Measurements from ENCODE around the gene ADGRA3. TPM values are rescaled to one million over a fixed set of nuclear protein-coding genes. Genes with fewer than 3 reads are reported as not detected.

ADGRA3 gene
- total and polyA plus RNA-seq, 2 of the 13 experiments (the other 11 are each of a cell fraction or from before 2014, with no cell fraction given) = 32.2 to 40.8 TPM

DNA sequence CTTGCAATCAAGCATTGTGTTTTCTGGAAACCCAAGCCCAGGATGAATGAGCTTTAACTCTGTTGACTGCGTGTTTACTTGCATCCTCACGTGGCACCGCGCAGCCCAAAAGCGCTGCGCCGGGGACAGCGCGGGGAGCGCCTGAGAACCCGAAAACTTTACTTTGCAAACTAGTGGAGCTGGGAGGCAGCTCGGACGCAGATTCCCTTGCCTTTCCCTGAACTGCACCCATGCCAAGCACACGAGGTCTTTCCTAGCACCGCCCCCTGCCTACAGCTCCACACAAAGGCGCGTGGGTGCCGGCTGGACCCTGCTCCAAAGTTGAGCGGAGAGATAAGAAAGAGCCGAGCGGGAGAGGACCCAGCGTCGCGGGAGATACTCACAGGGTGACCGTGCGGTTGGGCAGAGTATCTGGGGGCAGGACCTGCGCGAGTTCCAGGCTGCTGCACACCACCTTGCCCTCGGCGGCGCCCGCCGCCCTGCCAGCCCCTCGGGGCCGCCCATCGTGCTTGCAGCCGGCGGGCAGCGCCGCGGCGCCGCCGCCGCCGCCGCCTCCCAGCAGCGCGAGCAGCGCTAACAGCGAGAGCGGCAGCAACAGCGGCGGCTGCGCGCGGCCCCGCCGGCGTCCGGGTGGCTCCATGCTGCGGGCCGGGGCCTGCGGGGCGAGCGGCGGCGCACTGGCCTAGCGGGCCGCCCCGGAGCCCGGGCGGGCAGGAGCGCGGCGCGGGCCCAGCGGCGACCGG lies 550 bp downstream of the ADGRA3 start (continued):
- TF ChIP-seq, protein P1, sequence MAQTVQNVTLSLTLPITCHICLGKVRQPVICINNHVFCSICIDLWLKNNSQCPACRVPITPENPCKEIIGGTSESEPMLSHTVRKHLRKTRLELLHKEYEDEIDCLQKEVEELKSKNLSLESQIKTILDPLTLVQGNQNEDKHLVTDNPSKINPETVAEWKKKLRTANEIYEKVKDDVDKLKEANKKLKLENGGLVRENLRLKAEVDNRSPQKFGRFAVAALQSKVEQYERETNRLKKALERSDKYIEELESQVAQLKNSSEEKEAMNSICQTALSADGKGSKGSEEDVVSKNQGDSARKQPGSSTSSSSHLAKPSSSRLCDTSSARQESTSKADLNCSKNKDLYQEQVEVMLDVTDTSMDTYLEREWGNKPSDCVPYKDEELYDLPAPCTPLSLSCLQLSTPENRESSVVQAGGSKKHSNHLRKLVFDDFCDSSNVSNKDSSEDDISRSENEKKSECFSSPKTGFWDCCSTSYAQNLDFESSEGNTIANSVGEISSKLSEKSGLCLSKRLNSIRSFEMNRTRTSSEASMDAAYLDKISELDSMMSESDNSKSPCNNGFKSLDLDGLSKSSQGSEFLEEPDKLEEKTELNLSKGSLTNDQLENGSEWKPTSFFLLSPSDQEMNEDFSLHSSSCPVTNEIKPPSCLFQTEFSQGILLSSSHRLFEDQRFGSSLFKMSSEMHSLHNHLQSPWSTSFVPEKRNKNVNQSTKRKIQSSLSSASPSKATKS (CRISPR knock-in tag; IDR thresholded peaks at IDR 0.05) = 0 out of 2 replicates have a peak, but pooled peaks have one; percentile 45
- TF ChIP-seq MEF2D (CRISPR knock-in tag; IDR thresholded peaks at IDR 0.05) (peak; percentile 30; the same call in 1 of the 2 replicates), KAT7 (CRISPR knock-in tag; IDR thresholded peaks at IDR 0.05; ENCODE audit: borderline replicate concordance) (0 out of 2 replicates have a peak, but pooled peaks have one; percentile 30), ZNF737 (CRISPR knock-in tag; IDR thresholded peaks at IDR 0.05; ENCODE audit: borderline replicate concordance) (peak; percentile 85; the same call in 1 of the 2 replicates), NAIF1 (CRISPR knock-in tag; IDR thresholded peaks at IDR 0.05; ENCODE audit: borderline replicate concordance) (peak; percentile 72; the same call in 1 of the 2 replicates)

DNA sequence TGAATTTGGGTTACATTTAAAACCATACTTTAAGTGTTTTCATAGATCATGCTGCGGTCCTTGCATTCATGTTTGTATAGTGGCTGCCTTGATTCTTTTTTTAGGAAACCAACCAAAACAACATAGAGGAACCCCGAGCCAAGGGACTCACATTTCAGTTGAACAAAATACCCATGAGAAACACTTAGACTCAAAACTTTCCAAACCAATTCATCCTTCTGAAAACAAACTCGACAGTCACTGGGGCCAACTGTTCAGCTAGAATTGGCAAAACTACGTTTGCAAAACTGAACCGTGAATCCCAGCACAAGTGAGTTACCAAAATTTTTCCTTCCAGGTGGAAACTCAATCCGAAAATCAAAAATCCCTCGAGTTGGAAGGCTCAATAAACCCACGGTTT lies 1.4 kb downstream of the ADGRA3 start:
- Histone ChIP-seq H3K9ac (ENCODE audit: insufficient read depth, low read depth, low read length) (peak overlapping the region; percentile 80), H3K4me2 (ENCODE audit: low read depth, low read length) (peak overlapping the region; percentile 76), H3K4me1 (ENCODE audit: insufficient read depth, low read length) (peaks cover 49% of the 10 kb centered on the region), H3K9me3 (ENCODE audit: low read length) (no peaks in the 10 kb centered on the region), H3K79me2 (ENCODE audit: insufficient read depth, low read length) (peaks cover 51% of the 10 kb centered on the region), H4K20me1 (ENCODE audit: insufficient read depth, low read length) (peaks cover 4% of the 10 kb centered on the region; the same call in 1 of the 2 replicates), H3K27ac (ENCODE audit: extremely low read length, insufficient read depth, low read length) (peak overlapping the region; percentile 85), H3K27me3 (ENCODE audit: control insufficient read depth in 1 of 2, insufficient read depth in 2 of 2, low read length in 2 of 2) (no peaks in the 10 kb centered on the region; a peak in 1 of 5 replicates), H2AFZ (ENCODE audit: low read length) (no peak overlapping the region), H3K4me3 (replicated peaks in 1 of 3; ENCODE audit: insufficient read depth in 1 of 3, low read depth in 2 of 3, low read length in 3 of 3) (peak overlapping the region; percentile 76 to 82 (median 78)), H3K36me3 (replicated peaks in 1 of 2; ENCODE audit: control insufficient read depth in 1 of 2, insufficient read depth in 2 of 2, low read length in 2 of 2) (no peaks in the 10 kb centered on the region)
- ATAC-seq (no peak), FAIRE-seq (no peak), DNase-seq (ENCODE audit: low spot score) (no peak)
- TF ChIP-seq ASH2L (IDR thresholded peaks at IDR 0.05; ENCODE audit: insufficient read length, low read depth, low read length) = peak; percentile 14
- TF ChIP-seq ZNF563 (CRISPR knock-in tag; IDR thresholded peaks at IDR 0.05) = no peak
- no peak for TF ChIP-seq HMG20A (CRISPR knock-in tag; IDR thresholded peaks at IDR 0.05; ENCODE audit: borderline replicate concordance)
- TF ChIP-seq, protein P2, sequence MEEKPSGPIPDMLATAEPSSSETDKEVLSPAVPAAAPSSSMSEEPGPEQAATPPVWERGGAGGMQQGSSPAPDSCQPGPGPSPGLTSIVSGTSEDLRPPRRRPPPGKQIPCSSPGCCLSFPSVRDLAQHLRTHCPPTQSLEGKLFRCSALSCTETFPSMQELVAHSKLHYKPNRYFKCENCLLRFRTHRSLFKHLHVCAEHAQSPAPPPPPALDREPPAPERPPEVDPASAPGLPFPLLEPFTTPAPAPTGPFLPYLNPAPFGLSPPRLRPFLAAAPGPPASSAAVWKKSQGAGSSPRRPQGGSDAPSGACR (CRISPR knock-in tag; IDR thresholded peaks at IDR 0.05) = no peak
- ChIA-PET CTCF (ENCODE audit: low intra/inter-chr PET ratio, low total read pairs) (no interaction called here), POLR2A (interaction anchor here (0.7 to 2.9 kb wide), 11 partner anchors 7 to 79 kb away, joined by 3 to 20 read pairs (median 6); no protein-coding TSS in a partner anchor)
- WGBS (ENCODE audit: low lambda C conversion rate) = under 1% methylated on average over 8 of the region's 8 CpGs
- in situ Hi-C loops (cut with HindIII; ENCODE audit: extremely low pct_ligation_motif_present, low pct_unique_long_range_greater_than_20kb) = no loop called here
- TSS peak; percentile 52 for BruUV-seq (replicated peaks)
- intact Hi-C loops (cut with micrococcal nuclease; ENCODE audit: unreplicated experiment) = loop anchor here (2.0 kb wide), 1 partner anchor 40 kb away; no protein-coding TSS in a partner anchor
